ENCODE data around the gene CAMSAP3. TPM values are rescaled to one million over a fixed set of nuclear protein-coding genes. Genes with fewer than 3 reads are reported as not detected.

The CAMSAP3 gene
- total RNA-seq, 1 donor from 2014 or later, result 28.6 TPM

GRCh38 chr19:7617172-7617571 lies 21.5 kb downstream of the CAMSAP3 start:
- Mint-ChIP-seq H3K9me3 (no peaks in the 10 kb centered on the region), H3K36me3 (peaks cover 13% of the 10 kb centered on the region), H3K27ac (no peak overlapping the region), H3K4me1 (ENCODE audit: unreplicated experiment) (peaks cover 7% of the 10 kb centered on the region), H3K27me3 (no peaks in the 10 kb centered on the region), H3K4me3 (no peak overlapping the region)
- TF ChIP-seq CTCF (conservative IDR thresholded peaks at IDR 0.05), result no peak
- no peak for DNase-seq (ENCODE audit: extremely low spot score, unreplicated experiment)

DNA sequence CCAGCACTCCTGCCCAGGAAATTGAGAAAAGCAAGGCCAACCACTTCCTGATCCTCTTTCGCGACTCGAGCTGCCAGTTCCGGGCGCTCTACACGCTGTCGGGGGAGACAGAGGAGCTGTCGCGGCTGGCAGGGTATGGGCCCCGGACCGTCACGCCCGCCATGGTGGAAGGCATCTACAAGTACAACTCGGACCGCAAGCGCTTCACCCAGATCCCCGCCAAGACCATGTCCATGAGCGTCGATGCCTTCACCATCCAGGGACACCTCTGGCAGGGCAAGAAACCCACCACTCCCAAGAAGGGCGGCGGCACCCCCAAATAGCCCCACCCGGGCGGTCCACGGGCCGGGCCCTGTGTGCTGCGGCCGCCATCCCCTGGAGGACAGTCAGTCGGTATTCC lies 22.1 kb downstream of the CAMSAP3 start:
- no peak for TF ChIP-seq CTCF (conservative IDR thresholded peaks at IDR 0.05)
- DNase-seq (ENCODE audit: extremely low spot score, unreplicated experiment), result no peak
- Mint-ChIP-seq H3K4me3 (no peak overlapping the region), H3K36me3 (peaks cover 13% of the 10 kb centered on the region), H3K27me3 (no peaks in the 10 kb centered on the region), H3K27ac (no peak overlapping the region), H3K9me3 (no peaks in the 10 kb centered on the region), H3K4me1 (ENCODE audit: unreplicated experiment) (peaks cover 7% of the 10 kb centered on the region)

DNA sequence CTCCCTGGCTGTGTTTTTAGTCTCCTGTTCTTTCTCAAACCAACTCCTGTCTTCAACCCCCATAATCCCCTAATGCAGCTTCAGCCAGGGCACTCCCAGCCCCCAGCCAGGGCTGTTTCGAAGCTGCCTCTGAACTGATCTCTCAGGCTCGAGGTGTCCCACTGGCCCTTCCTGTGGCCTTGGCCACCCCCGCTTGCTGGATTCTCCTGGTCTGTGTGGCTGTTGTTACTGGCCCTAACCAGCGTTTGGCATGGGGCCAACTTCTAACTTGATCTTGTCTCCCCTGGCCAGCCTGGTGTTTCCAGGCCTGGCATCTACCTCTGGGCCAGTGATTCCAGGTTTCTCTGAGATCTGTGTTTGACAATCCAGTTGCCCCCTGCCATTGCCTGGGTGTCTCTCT lies 22.7 kb downstream of the CAMSAP3 start:
- Mint-ChIP-seq H3K27me3 (no peaks in the 10 kb centered on the region), H3K27ac (peak overlapping the region; percentile 83), H3K4me3 (no peak overlapping the region), H3K9me3 (no peaks in the 10 kb centered on the region), H3K4me1 (ENCODE audit: unreplicated experiment) (peaks cover 7% of the 10 kb centered on the region), H3K36me3 (peaks cover 13% of the 10 kb centered on the region)
- no peak for TF ChIP-seq CTCF (conservative IDR thresholded peaks at IDR 0.05)
- DNase-seq (ENCODE audit: extremely low spot score, unreplicated experiment), result no peak

GRCh38 chr19:7618771-7619510 lies 23.3 kb downstream of the CAMSAP3 start:
- H3K4me1 Mint-ChIP-seq (ENCODE audit: unreplicated experiment), result peaks cover 7% of the 10 kb centered on the region
- peak overlapping the region; percentile 16 for H3K4me3 Mint-ChIP-seq
- DNase-seq (ENCODE audit: extremely low spot score, unreplicated experiment), result no peak
- H3K27ac Mint-ChIP-seq, result peak overlapping the region; percentile 83
- no peaks in the 10 kb centered on the region for H3K9me3 Mint-ChIP-seq
- no peak for TF ChIP-seq CTCF (conservative IDR thresholded peaks at IDR 0.05)
- H3K36me3 Mint-ChIP-seq, result peaks cover 13% of the 10 kb centered on the region
- no peaks in the 10 kb centered on the region for H3K27me3 Mint-ChIP-seq

GRCh38 chr19:7619671-7620441 lies 24.2 kb downstream of the CAMSAP3 start:
- Mint-ChIP-seq H3K27me3 (no peaks in the 10 kb centered on the region), H3K9me3 (no peaks in the 10 kb centered on the region), H3K36me3 (peaks cover 13% of the 10 kb centered on the region), H3K4me3 (no peak overlapping the region), H3K27ac (no peak overlapping the region), H3K4me1 (ENCODE audit: unreplicated experiment) (peaks cover 7% of the 10 kb centered on the region)
- DNase-seq (ENCODE audit: extremely low spot score, unreplicated experiment), result no peak
- TF ChIP-seq CTCF (conservative IDR thresholded peaks at IDR 0.05), result no peak

All from type B pancreatic cell (in vitro differentiated cells).